Endothelial cell of umbilical vein (primary cell): ENCODE measurements around the gene LARP1. TPM values are rescaled to one million over a fixed set of nuclear protein-coding genes. Genes with fewer than 3 reads are reported as not detected.

ENCODE experiments used
- BruUV-seq: library from RNA; stranded (reverse); fragments of 400-500 nt; replicated peaks from 2 replicates; lab custom pipeline; 2021; lab: Mats Ljungman, UMichigan
- CTCF ChIA-PET: fragments of 300-600, 350-600 bp; sonication (Branson Sonifier 250); formaldehyde crosslinking; loops from one replicate; lab custom pipeline; 2021; ENCODE audit warnings: antibody characterized with exemption, inconsistent platforms; lab: Charles Lee
- POLR2A ChIA-PET: fragments of 300-600, 350-600 bp; sonication (Branson Sonifier 250); formaldehyde crosslinking; loops from one replicate; lab custom pipeline; 2021; ENCODE audit warnings: antibody characterized with exemption, inconsistent platforms; lab: Charles Lee
- DNase-seq: peaks from one replicate; pipeline ENCODE4 v3.0.0-alpha.2; 2011; ENCODE audit warnings: low read depth, low spot score
- FAIRE-seq: peaks from 2 replicates; lab custom pipeline; 2011; peaks lifted over from hg19 to GRCh38; lab: Jason Lieb, UNC
- H2AFZ ChIP-seq: 2 replicates; pipeline ENCODE4 v1.6.0; 2012; ENCODE audit warnings: low read depth, low read length, control low read depth, inconsistent platforms
- H3K27ac ChIP-seq: 2 replicates; pipeline ENCODE4 v1.5.1; 2011; ENCODE audit warnings: low read depth, mild to moderate bottlenecking, control low read depth, low read length, moderate library complexity; ENCODE audit not compliant: insufficient read depth
- H3K27me3 ChIP-seq, 2 experiments: 2 replicates each; pipeline versions ENCODE4 v1.6.0 to v1.6.1; 2011; ENCODE audit warnings: low read length in 2 of 2, mixed read lengths in 1 of 2; ENCODE audit not compliant: control insufficient read depth in 2 of 2, insufficient read depth in 2 of 2
- H3K36me3 ChIP-seq, 2 experiments: 2 replicates in 1 of 2; 3 replicates in 1 of 2; pipeline ENCODE4 v1.5.1; 2011; ENCODE audit warnings: low read length in 2 of 2, mild to moderate bottlenecking in 1 of 2, moderate library complexity in 1 of 2; ENCODE audit not compliant: control insufficient read depth in 2 of 2, insufficient read depth in 2 of 2; ENCODE audit errors: extremely low read depth in 1 of 2
- H3K4me1 ChIP-seq: 3 replicates; pipeline ENCODE4 v1.5.1; 2011; ENCODE audit warnings: mild to moderate bottlenecking, low read length; ENCODE audit not compliant: control insufficient read depth, insufficient read depth; ENCODE audit errors: extremely low read depth
- H3K4me2 ChIP-seq: 2 replicates; pipeline ENCODE4 v1.6.1; 2011; ENCODE audit warnings: low read length, control low read depth, mixed read lengths; ENCODE audit not compliant: insufficient read depth
- H3K4me3 ChIP-seq, 3 experiments: fragments of 200-600 bp in 1 of 3; sonication (generic), shearing (Covaris generic) in 1 of 3; replicated peaks in 1 of 3; 2 replicates each; pipeline ENCODE4 v1.5.1; 2011 to 2016; ENCODE audit warnings: control low read depth in 3 of 3, low read length in 3 of 3, mild to moderate bottlenecking in 2 of 3, inconsistent platforms in 1 of 3, low read depth in 1 of 3, moderate library complexity in 1 of 3; ENCODE audit not compliant: insufficient read depth in 1 of 3
- H3K79me2 ChIP-seq: 2 replicates; pipeline ENCODE4 v1.6.0; 2012; ENCODE audit warnings: low read length, inconsistent platforms; ENCODE audit not compliant: control insufficient read depth, insufficient read depth
- H3K9ac ChIP-seq: replicated peaks from 2 replicates; pipeline ENCODE3; 2011; ENCODE audit warnings: low read length, control low read depth; ENCODE audit not compliant: insufficient read depth; ENCODE audit errors: extremely low read depth
- H3K9me1 ChIP-seq: replicated peaks from 3 replicates; pipeline ENCODE4 v1.6.0; 2011; ENCODE audit warnings: mild to moderate bottlenecking, low read length; ENCODE audit not compliant: control insufficient read depth, insufficient read depth; ENCODE audit errors: extremely low read depth
- H3K9me3 ChIP-seq: replicated peaks from 2 replicates; pipeline ENCODE4 v1.5.1; 2012; ENCODE audit warnings: low read length, inconsistent platforms; ENCODE audit not compliant: control insufficient read depth, insufficient read depth
- H4K20me1 ChIP-seq: replicated peaks from 2 replicates; pipeline ENCODE3; 2011; ENCODE audit warnings: mild to moderate bottlenecking, low read length; ENCODE audit not compliant: control insufficient read depth, insufficient read depth; ENCODE audit errors: extremely low read depth
- EZH2 ChIP-seq: IDR thresholded peaks from 2 replicates; pipeline ENCODE4 v1.6.1; 2012; ENCODE audit warnings: borderline replicate concordance, low read depth, mild to moderate bottlenecking, moderate library complexity, low read length, inconsistent platforms; ENCODE audit not compliant: severe bottlenecking
- FOS ChIP-seq: IDR thresholded peaks from 2 replicates; pipeline ENCODE4 v1.6.1; 2011; ENCODE audit warnings: mild to moderate bottlenecking, low read length, moderate library complexity, borderline replicate concordance; ENCODE audit not compliant: insufficient read depth
- GATA2 ChIP-seq: IDR thresholded peaks from 2 replicates; pipeline ENCODE4 v1.7.0; 2011; ENCODE audit warnings: low read depth, mild to moderate bottlenecking, moderate library complexity, mixed read lengths, low read length; ENCODE audit not compliant: insufficient read length, insufficient read depth
- JUN ChIP-seq: IDR thresholded peaks from 2 replicates; pipeline ENCODE4 v1.6.1; 2011; ENCODE audit warnings: borderline replicate concordance, low read depth; ENCODE audit not compliant: insufficient read length, insufficient read depth
- MYC ChIP-seq: IDR thresholded peaks from one replicate; pipeline ENCODE4 v1.6.1; 2011; ENCODE audit warnings: mild to moderate bottlenecking, low read depth, low read length
- POLR2A ChIP-seq: IDR thresholded peaks from 2 replicates; pipeline ENCODE4 v1.6.1; 2012; ENCODE audit warnings: low read depth, mild to moderate bottlenecking, control low read depth, low read length
- POLR2AphosphoS5 ChIP-seq: IDR thresholded peaks from 2 replicates; pipeline ENCODE4 v1.6.1; 2012; ENCODE audit warnings: low read depth, mild to moderate bottlenecking, control low read depth, low read length, moderate library complexity; ENCODE audit not compliant: insufficient read depth
- dilution Hi-C: fragments of 300-500 bp; cut with MboI; formaldehyde crosslinking; loops from one replicate; pipeline ENCODE4 v1.15.0; 2019; ENCODE audit warnings: low sequenced_read_pairs; ENCODE audit not compliant: extremely low pct_ligation_motif_present
- intact Hi-C: fragments of 100-400 bp; cut with micrococcal nuclease; formaldehyde crosslinking; loops from one replicate; pipeline ENCODE4 v1.10.0; 2022
- polyA plus RNA-seq, 4 experiments: library from polyadenylated mRNA; depleted of rRNA in 3 of 4; stranded (reverse) in 3 of 4; unstranded in 1 of 4; fragments of >200 nt; gene quantifications; 2 replicates each; pipeline versions ENCODE4 v1.2.1 to v1.2.3, GENCODE V29; 2011 to 2012; ENCODE audit warnings: missing spikeins in 1 of 4
- total RNA-seq: library from RNA; stranded (reverse); gene quantifications from 2 replicates; pipeline ENCODE4 v1.2.3, GENCODE V29; 2021
- TF ChIP-seq, protein P1 (sequence below): IDR thresholded peaks from 2 replicates; pipeline ENCODE4 v1.6.1; 2011; ENCODE audit not compliant: insufficient read depth, insufficient read length
- TF ChIP-seq, protein P2 (sequence below), 2 donors: IDR thresholded peaks; 1 replicate in 1 of 2; 2 replicates in 1 of 2; pipeline ENCODE4 v1.5.1; 2011; ENCODE audit warnings: low read length in 2 of 2, mild to moderate bottlenecking in 2 of 2, moderate library complexity in 2 of 2, control low read depth in 1 of 2, inconsistent platforms in 1 of 2, low read depth in 1 of 2; ENCODE audit not compliant: insufficient read depth in 1 of 2; ENCODE audit errors: extremely low read depth in 1 of 2

LARP1 gene
- total and polyA plus RNA-seq, 2 donors (not counting 3 experiments of a cell fraction or from before 2014, with no cell fraction given) = 70.4 to 252 TPM

GRCh38 chr5:154860765-154861164 lies 105.6 kb downstream of the LARP1 start:
- no TSS peak for BruUV-seq
- TF ChIP-seq, protein P1, sequence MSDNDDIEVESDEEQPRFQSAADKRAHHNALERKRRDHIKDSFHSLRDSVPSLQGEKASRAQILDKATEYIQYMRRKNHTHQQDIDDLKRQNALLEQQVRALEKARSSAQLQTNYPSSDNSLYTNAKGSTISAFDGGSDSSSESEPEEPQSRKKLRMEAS = no peak
- peak overlapping the region; percentile 90 for H3K4me2 ChIP-seq
- intact Hi-C loops (no loop called here), dilution Hi-C loops (no loop called here)
- peaks cover 65% of the 10 kb centered on the region for H3K79me2 ChIP-seq
- H3K27me3 ChIP-seq = no peaks in the 10 kb centered on the region
- peaks cover 27% of the 10 kb centered on the region for H3K4me1 ChIP-seq
- POLR2A ChIA-PET = no interaction called here
- H3K27ac ChIP-seq = no peak overlapping the region
- H3K4me3 ChIP-seq = peak overlapping the region in 1 of 3 experiments; percentile 100
- H2AFZ ChIP-seq = no peak overlapping the region
- peaks cover 9% of the 10 kb centered on the region in 2 experiments for H3K36me3 ChIP-seq
- no peaks in the 10 kb centered on the region for H3K9me3 ChIP-seq
- peaks cover 3% of the 10 kb centered on the region for H4K20me1 ChIP-seq
- DNase-seq (no peak), FAIRE-seq (no peak)
- no peak overlapping the region for H3K9ac ChIP-seq
- CTCF ChIA-PET = interaction anchor here (0.9 to 1.6 kb wide), 2 partner anchors 8 to 210 kb away, joined by 3 to 7 read pairs; no protein-coding TSS in a partner anchor
- no peaks in the 10 kb centered on the region for H3K9me1 ChIP-seq

DNA sequence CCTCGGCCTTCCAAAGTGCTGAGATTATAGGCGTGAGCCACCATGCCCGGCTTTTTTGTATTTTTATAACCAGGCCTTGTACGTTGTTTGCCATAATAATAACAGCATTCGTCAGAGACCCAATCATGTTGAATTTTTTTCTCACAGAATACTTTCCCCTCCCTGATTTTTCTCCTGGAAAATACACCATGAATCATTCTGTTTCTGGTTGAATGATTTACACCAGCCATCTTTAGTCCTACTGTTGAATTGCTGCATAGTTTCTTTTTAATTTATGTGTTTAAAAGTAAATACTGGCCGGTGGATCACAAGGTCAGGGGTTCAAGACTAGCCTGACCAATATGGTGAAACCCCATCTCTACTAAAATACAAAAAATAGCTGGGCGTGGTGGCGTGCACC lies 106.8 kb downstream of the LARP1 start:
- FAIRE-seq (no peak), DNase-seq (no peak)
- H3K4me2 ChIP-seq = no peak overlapping the region
- TF ChIP-seq EZH2 (no peak), JUN (no peak), FOS (no peak), MYC (no peak), POLR2AphosphoS5 (no peak), POLR2A (no peak), GATA2 (no peak)
- TF ChIP-seq, protein P2, sequence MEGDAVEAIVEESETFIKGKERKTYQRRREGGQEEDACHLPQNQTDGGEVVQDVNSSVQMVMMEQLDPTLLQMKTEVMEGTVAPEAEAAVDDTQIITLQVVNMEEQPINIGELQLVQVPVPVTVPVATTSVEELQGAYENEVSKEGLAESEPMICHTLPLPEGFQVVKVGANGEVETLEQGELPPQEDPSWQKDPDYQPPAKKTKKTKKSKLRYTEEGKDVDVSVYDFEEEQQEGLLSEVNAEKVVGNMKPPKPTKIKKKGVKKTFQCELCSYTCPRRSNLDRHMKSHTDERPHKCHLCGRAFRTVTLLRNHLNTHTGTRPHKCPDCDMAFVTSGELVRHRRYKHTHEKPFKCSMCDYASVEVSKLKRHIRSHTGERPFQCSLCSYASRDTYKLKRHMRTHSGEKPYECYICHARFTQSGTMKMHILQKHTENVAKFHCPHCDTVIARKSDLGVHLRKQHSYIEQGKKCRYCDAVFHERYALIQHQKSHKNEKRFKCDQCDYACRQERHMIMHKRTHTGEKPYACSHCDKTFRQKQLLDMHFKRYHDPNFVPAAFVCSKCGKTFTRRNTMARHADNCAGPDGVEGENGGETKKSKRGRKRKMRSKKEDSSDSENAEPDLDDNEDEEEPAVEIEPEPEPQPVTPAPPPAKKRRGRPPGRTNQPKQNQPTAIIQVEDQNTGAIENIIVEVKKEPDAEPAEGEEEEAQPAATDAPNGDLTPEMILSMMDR (IDR thresholded peaks at IDR 0.05; ENCODE audit: extremely low read depth in 1 of 2, insufficient read depth in 1 of 2, low read depth in 1 of 2, low read length in 2 of 2) = no peak
- TF ChIP-seq, protein P1 = no peak
- peaks cover 3% of the 10 kb centered on the region for H4K20me1 ChIP-seq
- H2AFZ ChIP-seq = no peak overlapping the region
- H3K79me2 ChIP-seq = peaks cover 69% of the 10 kb centered on the region
- ChIA-PET POLR2A (no interaction called here), CTCF (no interaction called here)
- H3K9me3 ChIP-seq = no peaks in the 10 kb centered on the region
- H3K4me1 ChIP-seq = peaks cover 24% of the 10 kb centered on the region
- no peak overlapping the region for H3K9ac ChIP-seq
- no TSS peak for BruUV-seq
- dilution Hi-C loops = no loop called here
- H3K27ac ChIP-seq = no peak overlapping the region
- H3K36me3 ChIP-seq = peaks cover 9 to 12% of the 10 kb centered on the region in 2 experiments
- no peaks in the 10 kb centered on the region for H3K27me3 ChIP-seq
- intact Hi-C loops = no loop called here
- H3K9me1 ChIP-seq = no peaks in the 10 kb centered on the region
- no peak overlapping the region for H3K4me3 ChIP-seq
